HG03095 (cell line): Measurements from ENCODE around the gene ANKRD53.
A peak's percentile ranks its signal among the peaks of the same experiment; 100 is the strongest.

ENCODE experiments used
- ATAC-seq: cut with Tn5 transposase; IDR thresholded peaks from one replicate; pipeline ENCODE4 v1.9.1; 2021; ENCODE audit warnings: moderate library complexity; ENCODE audit not compliant: unreplicated experiment

The ANKRD53 gene

DNA sequence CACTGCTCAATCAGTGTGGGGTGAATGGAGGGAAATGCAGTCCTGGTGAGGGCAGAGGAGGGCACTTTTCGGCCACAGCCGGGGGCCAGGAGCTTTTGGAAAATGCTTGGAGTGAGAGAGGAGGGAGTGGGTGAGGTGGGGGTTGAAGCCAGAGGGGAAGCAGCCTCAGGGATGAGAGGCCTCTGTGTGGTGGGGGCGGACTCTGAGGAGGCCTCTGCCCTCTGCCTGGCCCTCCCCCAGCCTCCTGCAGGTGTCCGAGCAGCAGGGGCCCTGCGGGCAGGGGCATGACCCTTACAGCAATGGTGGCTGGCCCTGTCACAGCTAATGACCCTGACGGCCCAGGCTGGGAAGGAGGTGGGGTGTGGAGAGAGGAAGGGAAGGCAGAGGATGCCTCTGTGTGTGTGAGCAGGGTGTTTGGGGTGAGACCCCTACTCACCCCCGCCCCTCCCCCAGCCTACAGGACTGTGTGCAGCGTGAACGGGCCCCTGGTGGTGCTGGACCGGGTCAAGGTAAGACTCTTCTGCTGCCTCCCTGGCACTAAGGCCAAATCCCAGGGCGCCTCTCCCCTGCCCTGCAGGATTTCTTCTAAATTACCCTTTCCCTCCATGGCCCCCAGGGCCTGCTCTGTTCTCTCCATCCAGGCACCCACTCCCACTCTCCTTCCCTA lies 35.1 kb upstream of the ANKRD53 start:
- ATAC-seq, result no peak

DNA sequence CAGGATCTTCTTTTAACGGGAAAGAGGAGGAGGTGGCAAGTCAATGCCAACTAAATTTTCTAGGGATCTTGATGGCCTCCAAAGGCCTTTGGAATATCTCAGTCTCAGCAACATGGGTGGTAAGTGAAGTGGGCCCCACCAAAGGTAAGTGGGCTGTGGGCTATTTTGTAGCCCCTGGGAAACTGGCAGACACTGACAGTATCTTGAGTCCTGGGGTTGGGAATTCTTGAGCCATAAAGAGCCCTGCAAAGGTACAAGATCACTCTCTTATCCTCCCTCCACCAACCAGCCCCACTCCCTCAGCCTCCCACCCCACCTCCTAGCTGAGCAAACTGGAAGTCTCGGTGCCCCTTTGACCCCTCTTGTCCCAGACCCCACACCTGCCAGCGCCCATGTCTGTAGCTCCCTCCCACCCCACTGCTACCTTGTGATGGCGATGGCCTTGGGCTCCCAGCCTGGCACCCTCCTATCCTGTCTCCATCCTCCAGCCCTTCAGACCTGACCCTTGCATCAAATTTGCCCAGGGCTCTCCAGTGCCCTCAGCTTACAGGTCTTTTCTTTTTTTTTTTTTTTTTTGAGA lies 34.2 kb upstream of the ANKRD53 start:
- no peak for ATAC-seq

DNA sequence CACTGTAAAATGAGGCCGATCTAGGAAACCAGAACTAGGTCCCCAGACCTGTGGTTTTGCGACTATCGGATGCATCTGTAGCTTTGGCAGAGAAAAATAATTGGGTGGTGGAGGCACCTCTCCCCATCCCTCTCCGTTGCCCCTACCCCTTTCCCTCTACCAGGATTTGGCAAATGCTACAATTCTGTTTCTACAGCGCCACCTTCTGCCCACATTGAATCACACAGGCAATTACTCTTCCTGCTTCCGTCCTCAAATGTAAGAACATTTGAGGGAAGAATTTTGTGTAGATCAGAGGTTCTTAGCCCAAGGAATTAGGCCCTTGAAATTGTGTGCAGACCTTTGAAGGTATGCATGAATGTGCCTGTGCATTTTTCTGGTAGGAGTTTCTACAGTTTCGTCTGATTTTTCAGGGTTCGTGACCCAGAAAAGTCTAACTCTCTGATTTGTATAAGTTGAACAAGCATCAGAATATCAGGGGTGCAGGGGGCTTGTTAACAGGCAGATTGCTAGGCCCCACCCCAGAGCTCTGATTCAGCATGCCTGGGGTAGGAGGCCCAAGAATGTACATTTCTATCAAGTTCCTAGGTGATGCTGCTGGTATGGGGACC lies 31.5 kb upstream of the ANKRD53 start:
- ATAC-seq, result no peak

DNA sequence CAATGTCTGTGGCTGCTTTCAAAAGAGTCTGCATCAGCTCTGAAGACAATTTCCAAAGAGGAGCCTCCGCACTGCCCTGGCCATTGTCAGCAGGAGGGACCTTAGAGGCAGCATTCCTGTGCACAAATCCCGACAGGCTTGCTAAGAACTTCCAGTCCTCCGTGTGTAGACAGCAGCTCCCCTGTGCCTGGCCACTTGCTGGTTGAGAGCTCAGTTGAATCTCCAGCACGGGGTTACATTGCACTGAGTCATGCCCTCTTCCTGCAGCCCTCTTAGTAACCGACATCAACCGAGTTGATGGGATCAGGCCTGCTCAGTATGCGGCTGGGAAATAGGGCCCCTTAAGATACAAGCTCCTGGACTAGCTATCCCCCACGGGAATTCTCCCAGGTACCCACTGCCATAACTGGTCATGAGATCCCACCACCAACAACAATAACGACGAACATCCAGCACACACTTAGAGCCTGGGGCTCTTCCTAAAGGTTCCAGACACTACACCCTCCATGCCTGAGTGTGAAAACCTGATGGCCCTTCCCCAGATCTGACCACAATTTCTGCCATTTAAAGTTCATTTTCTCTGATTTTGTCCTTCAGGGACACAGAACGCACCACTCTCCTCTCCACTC lies 30.8 kb upstream of the ANKRD53 start:
- no peak for ATAC-seq

DNA sequence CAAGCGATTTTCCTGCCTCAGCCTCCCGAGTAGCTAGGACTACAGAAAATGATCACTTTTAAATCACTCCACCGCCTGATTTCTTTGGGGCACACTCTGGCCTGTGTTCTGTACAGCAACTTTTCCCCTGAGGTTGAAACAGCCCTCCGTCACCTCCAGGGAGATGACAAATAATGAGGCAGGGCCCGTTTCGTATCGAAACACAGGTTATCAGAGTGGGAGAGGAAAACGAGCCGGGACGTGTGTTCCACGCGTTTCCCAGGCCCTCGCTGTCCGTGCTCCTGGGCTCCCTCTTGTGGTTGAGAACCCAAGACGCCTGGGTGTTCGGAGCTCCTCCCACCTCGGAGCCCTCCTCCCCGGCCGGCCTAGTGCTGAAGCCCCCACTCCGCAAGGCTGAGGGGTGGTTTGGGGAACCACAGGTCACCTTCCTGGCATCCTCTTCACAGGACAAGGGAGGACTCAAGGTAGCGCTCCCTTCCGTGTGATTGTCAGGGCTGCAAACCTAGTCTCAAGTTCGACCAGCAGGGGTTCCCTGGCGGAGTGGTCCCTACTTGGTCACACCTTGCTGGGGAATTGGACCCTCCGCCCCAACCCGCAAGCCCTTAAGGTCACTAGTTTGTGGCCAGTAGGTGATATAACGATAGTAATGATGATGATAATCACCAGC lies 30.0 kb upstream of the ANKRD53 start:
- peak; percentile 85 for ATAC-seq

DNA sequence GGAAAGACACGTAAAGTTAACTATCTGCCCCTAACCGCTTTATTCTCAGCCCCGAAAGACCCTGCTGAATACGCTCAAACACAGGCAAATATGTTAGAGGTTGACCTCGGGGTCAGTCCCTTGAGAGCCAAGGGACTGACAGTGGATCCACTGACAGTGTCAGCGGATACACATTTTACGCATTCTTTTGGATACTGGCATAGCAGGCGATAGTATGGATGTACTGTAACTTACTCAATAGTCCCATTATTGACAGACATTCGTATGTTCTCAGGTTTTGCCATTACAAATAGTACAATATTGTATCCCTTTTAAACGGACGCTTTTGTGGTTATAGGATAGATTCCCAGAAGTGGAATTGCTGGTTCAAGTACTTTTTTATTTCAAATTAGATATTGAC lies 29.3 kb upstream of the ANKRD53 start:
- no peak for ATAC-seq

DNA sequence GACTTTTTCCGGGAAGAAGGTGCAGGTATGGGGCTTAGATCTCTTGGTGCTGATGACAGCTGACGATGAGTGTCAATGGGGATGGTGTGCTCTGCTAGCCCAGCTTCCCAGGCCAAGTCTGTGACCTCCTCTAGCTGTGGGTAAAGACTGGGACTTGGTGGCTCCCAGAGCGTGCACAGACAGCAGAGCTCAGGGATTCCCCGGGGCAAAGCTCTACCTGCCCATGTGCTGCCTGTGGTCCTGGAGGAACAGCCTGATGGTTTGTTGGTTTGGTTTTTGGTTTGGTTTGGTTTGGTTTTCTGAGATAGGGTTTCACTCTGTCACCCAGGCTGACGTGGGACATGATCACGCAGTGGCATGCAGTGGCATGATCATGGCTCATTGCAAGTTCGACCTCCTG lies 23.5 kb upstream of the ANKRD53 start:
- no peak for ATAC-seq

DNA sequence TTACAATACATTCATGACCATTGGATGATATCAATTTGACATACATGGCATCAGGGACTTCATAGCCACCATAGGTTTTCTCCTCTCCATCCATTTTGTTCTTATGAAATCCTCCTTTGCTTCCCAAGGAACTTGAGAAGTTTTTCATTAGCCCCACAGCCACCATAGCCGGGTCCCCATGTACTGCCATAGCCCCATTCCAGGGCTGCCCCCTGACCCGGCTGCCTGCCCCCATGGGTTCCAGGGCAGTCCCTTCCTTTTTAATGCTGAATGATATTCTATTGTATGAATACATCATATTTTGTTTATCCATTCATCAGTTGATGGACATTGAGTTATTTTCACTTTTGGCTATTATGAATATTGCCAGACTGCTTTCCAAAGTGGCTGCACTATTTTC lies 22.3 kb upstream of the ANKRD53 start:
- no peak for ATAC-seq

DNA sequence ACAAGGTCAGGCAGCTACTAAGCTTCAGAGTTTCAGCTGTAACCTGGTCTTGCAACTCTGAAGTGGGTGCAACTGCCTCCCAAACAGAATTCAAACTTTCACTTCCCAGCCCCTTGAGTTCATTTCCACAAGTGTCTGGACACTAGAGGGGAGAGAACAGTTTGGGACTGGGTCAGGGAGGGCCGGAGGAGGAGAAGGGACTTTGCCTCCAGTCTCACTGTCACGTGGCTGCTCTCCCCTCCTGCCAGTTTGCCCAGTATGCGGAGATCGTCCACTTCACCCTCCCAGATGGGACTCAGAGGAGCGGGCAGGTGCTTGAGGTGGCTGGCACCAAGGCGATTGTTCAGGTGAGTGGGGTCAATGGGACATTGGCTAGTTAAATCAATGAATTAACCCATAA lies 20.6 kb upstream of the ANKRD53 start:
- ATAC-seq, result no peak

DNA sequence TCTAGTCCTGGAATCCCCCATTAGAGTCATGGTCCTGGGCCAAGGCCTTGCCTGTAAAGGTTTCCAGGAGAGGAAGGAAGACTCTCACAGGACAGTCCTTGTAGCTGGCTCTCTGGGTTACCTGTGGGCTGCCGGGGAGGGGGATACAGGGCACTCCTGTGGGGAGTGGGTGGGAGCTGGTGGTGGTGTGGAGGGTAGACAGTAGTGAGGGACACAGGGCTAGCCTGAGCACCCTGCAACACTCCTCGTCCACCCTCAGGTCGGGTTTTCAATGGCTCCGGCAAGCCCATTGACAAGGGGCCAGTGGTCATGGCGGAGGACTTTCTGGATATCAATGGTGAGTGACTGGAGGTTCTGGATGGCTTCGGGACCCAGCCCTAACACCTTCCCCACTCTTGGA lies 19.7 kb upstream of the ANKRD53 start:
- ATAC-seq, result no peak

DNA sequence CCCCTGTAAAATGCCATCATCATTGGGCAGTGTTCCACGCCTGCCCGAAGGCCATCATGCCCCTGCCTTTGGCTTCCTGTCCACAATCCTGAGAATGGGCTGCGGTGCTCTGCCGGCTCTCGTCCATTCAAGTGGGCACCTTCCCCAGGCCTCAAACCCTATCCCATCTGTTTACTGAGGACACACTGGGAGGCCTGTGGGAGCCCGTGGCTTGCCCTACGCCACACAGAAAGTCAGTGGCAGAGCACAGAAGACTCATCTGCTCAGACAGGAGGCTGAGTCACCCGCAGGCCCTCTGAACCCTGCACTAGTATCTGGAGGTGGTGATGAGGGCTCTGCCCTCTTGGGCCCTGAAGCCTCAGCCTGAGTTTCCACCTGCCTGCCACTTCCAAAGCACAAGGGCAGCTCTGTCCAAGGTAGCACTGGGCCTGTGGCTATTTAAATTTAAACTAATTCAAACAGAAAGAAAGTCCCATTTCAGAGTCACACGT lies 19.1 kb upstream of the ANKRD53 start:
- ATAC-seq, result no peak

DNA sequence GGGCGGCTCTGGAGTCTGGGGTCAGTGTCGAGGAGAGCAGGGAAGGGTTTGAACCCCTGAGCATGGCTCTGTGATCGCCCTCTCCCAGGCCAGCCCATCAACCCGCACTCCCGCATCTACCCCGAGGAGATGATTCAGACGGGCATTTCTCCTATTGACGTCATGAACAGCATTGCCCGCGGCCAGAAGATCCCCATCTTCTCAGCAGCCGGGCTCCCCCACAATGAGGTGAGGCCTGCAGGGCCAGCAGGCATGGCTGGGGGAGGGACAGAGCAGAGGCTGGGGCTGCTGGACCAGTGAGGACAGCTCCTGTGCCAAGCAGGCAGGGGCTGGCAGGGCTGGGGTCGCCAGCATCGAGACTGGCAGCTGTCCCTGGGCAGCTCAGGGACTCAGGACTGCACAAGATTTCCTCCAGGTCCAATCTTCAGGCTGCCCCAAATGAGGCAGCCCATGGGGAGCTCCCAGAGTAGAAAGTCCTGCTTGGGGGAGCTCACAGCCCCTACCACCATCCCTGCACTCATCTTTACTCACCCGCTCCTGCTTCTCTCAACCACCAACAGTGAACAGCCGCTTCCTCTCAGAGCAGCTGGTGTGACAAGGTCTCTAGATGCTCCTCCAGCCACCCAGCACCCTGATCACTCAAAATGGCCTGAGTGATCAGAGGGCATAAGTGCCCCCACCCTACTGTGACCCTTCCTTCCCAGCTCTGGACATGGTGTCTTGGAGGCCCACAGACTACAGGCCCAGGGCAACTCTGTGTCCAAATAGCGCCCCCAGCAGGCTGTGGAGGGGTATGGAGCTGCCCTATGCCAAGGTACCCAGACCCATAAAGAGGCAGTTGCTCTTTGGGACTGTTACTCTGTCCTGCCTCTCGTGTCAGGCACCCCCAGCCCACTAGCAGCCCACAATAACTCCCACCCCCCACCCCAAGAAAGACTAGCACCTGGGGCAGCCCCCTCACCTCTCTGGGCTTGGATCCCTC lies 18.3 kb upstream of the ANKRD53 start:
- ATAC-seq, result no peak

DNA sequence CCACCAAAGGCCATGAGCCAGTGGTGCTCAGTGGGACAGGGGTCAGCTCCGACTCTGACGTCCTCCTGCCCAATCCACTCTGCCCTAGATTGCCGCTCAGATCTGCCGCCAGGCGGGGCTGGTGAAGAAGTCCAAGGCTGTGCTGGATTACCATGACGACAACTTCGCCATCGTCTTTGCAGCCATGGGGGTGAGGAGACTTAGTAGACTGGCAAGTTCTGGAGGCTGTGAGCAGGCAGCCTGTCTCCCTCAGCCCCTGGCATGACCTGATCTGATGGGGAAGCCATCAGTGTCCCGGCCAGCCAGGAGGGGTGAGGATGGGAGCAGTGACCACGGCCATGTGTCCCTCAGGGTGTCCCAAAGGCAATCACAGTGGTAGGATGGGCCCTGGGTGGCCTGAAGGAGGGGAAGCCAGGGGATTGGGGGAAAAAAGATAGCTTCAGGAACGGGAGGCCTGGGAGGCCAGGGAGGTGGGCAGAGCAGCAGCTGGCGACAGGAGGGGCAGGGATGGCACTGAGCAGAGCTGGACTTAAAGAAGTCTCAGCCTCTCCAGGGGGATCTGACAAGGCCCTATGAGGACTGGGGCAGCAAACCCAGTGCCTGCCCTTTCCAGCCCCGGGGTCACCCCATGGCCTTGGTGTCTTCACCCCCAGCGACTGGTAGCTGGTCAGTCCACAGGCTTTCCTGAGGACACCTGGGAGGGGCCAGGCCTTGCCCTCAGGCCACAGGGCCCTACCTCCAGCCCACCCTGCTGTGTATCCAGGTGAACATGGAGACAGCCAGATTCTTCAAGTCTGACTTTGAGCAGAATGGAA lies 17.4 kb upstream of the ANKRD53 start:
- ATAC-seq, result no peak

DNA sequence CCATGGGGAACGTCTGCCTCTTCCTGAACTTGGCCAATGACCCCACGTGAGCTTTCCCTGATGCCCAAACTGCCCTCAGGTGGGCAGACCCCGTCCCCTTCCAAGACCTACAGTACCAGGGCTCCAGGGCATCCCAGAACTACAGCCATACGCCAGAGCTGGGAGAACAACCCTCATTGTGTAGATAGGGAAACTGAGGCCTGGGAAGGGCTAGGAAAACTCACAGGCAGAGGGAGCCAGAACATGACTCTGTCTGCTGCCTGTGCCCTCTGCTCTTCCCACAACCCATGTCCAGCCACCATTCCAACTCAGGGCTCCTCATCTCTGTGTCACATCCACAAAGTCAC lies 16.8 kb upstream of the ANKRD53 start:
- ATAC-seq, result no peak

DNA sequence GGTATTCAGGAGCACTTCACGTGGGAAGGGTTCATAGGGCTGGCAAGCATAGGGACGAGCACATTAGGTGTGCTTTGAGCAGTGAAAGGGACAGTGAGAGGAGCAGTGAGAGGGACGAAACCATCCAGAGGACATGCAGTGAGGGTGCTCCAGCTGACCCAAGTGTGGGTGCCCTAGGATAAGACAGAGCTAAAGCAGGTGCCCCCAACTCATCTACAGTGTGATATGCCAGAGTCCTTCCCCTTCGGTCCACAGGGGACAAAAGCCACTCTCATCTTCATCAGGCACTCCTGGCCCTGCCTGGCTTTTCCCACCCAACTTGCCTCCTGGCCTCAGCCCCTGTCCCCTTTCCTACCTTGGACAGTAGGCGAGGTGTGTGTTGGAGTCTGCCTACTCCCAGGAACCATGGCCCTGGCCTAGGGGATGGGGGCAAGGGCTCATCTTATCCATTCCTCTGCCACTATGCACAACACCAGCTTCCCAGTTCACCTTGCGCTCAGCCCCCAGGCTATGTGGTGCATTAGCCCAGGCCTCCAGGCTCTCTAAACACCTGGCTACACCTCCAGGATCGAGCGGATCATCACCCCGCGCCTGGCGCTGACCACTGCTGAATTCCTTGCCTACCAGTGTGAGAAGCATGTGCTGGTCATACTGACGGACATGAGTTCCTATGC lies 16.1 kb upstream of the ANKRD53 start:
- no peak for ATAC-seq

DNA sequence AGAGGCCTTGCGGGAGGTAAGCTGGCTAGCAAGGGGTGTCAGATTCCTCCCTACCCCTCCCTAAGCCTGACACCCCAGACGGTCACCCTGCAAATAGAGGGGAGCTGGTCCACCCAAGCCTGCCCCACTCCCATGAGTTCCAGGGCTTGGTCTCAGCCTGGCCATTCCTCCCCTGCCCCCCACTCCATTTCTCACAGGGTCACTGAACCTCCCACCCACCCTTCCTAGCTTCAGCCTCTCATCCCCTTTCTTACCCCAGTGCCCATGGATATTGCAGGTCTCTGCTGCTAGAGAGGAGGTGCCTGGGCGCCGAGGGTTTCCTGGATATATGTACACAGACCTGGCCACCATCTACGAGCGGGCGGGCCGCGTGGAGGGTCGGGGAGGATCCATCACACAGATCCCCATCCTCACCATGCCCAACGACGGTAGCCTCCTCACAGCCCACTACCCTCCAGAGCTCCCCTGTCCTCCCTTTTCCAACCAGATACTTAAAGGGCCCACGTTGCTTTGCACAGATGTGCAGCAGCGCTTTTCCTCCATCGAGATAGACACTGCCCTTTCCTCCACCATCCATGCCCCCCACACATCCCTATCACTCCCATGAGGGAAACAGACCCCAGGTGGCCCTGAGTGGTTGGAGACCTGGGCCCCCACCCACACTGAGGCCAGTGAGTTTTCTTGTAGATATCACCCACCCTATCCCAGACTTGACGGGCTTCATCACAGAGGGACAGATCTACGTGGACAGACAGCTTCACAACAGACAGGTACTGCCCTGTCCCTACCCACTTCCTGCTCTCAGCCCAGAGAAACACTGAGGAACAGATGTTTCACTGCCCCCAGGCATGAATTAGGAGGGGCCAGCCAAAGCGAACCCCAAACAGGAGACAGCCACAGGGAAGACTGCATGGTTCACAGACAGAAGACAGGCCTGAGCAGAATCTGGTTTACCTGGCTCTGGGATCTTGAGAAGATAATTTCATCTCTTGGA lies 15.2 kb upstream of the ANKRD53 start:
- ATAC-seq, result no peak

DNA sequence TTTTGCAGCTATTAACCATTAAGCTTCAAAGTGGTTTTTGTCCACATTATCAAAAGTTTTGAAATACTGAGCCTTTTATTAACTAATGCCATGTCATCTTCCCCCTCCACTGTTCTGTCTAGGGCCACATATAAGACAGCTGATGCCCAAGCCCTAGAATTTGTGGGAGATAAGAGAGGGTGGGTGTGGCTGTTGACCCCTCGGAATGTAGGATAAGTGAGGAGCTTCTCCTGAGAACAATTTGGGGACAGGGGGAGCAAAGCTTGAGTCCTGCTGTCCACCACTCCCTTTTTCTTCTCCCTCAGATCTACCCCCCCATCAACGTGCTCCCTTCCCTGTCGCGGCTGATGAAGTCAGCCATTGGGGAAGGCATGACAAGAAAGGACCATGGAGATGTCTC lies 14.3 kb upstream of the ANKRD53 start:
- no peak for ATAC-seq
